IPS-18c (cell line): ENCODE results near the gene PHRF1.
"Not testable (repeated sequence)": the region's sequence is repeated elsewhere in the genome, so short reads cannot be mapped to it uniquely, and the experiment has no call there.

Source experiments
- H3K4me3 ChIP-seq: 2 replicates; pipeline ENCODE4 v1.7.0; 2013; ENCODE audit warnings: low read depth, mild to moderate bottlenecking, low read length, moderate library complexity; ENCODE audit not compliant: insufficient read depth
- H3K9me3 ChIP-seq: one replicate; pipeline ENCODE4 v1.6.1; 2013; ENCODE audit warnings: mild to moderate bottlenecking, low read length, moderate library complexity; ENCODE audit not compliant: control insufficient read depth, insufficient read depth

Gene PHRF1

GRCh38 chr11:563066-563811 is 13.0 kb upstream of the PHRF1 start:
- no peak overlapping the region for H3K4me3 ChIP-seq

DNA sequence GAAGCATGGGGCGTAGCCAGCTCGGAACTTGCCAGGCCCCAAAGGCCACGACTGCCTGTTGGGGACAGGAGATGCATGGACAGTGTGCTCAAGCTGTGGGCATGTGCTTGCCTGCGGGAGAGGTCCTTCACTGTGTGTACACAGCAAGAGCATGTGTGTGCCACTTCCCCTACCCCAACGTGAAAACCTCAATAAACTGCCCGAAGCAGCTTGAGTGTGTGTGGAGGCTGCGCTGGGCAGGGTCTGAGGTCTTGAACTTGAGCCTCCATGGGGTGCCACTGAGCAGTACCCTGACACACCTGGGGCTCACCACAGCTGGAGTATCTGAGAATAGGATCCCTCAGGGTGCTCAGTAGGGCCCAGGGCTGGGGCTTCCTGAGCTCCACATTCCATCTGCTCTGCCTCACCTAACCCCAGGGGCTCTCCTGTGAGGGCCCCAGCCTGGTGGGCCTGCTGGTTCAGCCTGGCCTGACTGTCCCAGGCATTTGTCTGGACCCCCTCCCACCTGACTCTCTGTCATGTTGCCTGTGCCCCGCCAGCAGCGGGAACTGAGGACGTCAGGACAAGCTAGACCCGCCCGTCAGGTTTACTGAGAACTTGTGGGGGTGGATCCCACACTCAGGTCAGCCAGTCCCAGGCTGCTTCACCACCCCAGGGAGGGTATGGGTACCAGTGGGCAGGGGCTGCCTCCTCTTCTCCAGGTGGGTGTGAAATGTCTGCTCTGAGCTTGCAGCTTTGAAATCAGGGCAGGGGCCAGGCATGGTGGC is 12.3 kb upstream of the PHRF1 start:
- H3K4me3 ChIP-seq: no peak overlapping the region
- H3K9me3 ChIP-seq: no peaks in the 10 kb centered on the region

More at GRCh38 chr11:563066-563811, 13.0 kb upstream of the PHRF1 start:
- no peaks in the 10 kb centered on the region for H3K9me3 ChIP-seq

DNA sequence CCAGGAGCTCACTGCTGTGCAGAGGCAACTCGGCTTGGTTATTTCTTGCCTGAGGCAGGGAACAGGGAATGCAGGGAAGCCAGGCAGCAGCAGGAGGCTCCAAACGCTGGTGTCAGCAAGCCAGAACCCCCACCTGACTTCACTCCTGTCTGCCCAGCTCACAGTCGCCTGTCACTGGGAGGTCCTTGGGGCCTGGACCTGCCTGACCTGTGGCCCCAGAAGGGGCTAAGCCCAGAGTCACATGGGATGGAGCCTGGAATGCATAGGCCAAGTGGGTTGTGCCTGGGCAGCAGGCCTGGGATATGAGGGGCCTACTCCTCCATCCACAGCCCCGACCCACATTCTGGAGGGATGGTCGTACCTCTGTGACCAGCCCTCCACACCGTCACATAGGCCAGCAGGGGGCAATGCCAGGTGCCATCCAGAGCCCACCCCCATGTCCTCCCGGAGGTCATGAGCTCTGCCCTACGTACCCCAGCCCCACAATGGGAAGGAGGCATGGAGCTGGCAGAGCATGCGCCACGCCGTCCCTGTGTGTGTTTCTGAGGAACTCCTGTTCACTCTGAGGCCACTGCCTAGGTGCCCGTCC is 10.3 kb upstream of the PHRF1 start:
- H3K4me3 ChIP-seq: no peak overlapping the region

DNA sequence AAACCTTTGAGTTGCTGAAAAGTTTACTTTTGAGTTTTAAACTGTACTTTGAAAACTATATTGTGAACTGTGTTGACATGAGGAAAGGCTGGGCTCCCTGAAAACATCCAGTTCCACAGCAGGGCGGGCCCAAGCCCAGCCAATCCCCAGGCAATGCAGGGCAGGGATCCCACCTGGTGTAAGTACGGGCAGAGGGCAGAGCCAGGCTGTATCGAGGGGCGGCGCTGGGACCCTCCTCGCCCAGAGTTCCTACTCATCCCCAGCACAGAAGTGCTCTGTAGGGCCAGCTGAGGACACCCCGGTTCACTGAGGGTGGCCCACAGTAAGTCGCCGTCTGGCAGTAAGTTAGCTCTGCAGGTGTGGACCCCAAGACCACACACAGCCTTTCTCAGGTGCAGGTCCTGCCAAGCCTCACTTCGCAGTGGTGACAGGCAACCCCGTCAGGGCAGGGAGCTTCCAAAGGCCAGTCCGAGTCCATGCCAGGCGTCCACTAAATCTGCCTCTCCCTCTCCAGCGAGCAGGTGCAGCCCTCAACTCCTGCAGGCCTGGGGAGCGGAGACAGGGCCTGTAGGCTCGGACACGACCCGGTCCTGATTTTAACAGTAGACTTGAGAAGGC is 9.2 kb upstream of the PHRF1 start:
- Histone ChIP-seq H3K9me3 (no peaks in the 10 kb centered on the region), H3K4me3 (0 out of 2 replicates have a peak overlapping the region, but pooled peaks have one; percentile 61)

More for the DNA sequence above, 10.3 kb upstream of the PHRF1 start:
- no peaks in the 10 kb centered on the region for H3K9me3 ChIP-seq

- Histone ChIP-seq H3K4me3 (peak overlapping the region; percentile 61), H3K9me3 (no peaks in the 10 kb centered on the region)
Observed at GRCh38 chr11:567629-568292, 8.5 kb upstream of the PHRF1 start.

DNA sequence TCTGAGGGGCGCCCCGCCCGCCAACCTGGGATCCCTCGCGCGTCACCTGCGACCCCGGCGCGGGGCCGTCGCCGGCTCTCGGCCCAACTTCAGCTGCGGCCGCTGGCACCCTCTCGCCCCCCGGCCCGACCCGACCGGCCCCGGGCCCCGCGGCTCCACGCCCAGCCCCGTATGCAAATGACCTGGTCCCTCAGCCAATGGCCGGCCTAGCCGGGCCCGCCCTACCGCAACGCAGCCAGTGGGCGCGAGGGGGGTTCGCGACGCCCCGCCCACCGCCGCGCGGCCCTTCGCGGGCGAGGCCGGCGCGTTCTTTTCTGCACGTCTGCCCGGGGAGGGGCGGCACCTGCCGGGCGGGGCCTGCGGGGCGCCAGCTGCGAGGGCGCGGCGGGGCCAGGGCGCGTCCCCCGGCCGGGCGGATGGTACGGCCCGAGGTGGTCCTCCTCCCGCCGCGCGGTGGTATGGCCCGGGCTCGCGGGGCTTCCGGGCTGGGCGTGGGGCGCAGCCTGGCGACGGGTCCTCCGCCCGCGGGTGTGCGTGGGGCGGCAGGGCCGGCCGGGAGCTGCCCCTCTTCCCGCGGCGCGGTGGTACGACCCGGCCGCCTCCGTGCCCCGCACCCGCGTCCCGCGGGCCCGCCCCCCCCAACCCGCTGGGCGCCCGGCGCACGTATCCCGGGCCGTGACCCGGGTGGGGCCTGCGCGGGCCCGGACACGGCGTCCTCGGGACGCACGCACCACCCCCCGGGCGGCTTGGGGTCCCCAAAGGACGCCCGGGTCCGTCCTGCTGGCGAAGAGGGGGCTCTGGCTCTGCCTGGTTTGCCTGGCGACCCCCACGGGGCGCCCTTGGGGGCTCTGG is 7.7 kb upstream of the PHRF1 start:
- Histone ChIP-seq H3K9me3 (no peaks in the 10 kb centered on the region), H3K4me3 (peak overlapping the region; percentile 61)

DNA sequence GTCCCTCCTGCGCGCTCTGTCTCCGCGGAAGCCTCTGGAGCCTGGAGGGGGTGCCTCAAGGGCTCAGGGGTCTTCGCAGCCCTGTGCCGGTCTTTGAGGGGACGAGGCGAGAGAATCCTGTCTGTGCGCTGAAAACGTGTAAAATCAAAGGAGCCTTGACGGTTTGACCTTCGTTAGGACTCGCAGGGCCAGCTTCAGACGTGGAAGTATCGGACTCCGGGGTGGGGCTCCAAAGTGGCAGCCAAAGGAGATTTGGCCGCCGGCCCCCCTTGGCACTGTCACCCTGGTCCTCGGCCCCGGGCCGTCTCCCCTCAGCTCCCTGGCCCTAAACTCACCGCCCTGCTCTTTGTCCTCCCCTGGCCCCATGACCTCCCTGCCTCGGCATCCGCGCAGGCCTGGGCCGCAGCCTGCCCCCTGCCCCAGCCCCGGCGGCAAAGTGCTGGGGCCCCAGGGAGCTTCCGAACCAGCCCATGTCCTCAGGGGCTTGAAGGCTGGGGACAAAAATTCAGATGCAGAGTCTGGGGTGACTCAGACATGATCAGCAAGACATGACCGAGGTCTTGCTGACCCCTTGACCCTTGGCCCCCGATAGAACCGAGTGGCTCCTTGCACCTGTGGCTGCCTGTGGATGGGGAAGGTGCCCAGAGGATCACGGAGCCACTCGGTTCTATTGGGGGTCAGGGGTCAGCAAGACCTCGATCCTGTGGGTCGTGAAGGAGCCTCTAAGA is 6.9 kb upstream of the PHRF1 start:
- peak overlapping the region; percentile 44 for H3K4me3 ChIP-seq
- no peaks in the 10 kb centered on the region for H3K9me3 ChIP-seq

DNA sequence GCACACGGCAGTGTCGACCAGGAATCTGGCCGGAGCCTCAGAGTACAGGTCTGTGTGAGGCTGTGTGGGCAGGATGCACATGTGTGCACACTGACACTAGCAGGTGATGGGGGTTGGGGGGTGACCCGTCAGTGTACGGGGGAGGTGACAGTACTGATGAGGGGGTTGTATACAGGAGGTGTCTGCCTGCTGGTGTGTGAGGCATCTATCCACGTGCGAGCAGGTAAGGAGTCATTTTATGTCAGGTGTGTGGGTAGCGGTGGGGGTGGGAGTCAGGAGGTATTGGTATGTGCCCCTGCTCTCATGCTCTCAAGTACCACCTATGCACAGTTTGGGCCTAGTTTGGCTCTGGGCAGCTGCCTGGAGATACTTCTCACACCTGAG is 4.5 kb upstream of the PHRF1 start:
- Histone ChIP-seq H3K4me3 (no peak overlapping the region), H3K9me3 (no peaks in the 10 kb centered on the region)

DNA sequence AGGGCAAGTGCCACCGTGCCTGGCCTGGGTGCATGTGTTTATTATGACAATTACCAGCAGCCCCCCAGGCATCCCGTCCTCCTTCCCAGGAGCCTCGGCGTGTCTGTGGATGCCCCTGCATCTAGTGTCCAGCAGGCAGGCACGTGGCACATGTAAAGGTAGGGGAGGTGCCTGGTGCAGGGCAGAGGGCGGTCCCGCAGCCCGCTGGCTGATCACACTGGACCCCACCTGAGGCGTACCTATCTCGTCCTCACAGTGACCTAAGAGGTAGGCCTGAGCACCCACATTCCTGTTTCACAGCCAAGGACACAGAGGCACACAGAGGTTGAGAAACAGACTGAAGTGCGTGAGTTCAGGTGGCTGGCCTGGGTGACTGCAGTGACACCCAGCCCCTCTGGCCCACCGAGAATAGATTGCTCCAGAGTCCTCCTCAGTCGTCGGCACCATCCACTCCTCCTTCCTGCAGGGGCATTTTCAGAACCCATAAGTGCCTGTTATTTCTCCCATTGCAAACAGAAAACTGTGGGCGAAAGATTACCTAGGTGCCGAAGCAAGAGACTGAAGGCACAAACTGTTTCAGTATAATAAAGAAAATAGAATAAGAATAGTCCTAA is 3.0 kb upstream of the PHRF1 start:
- H3K4me3 ChIP-seq: no peak overlapping the region

GRCh38 chr11:574031-574570 is 2.2 kb upstream of the PHRF1 start:
- H3K4me3 ChIP-seq: peak overlapping the region; percentile 28; the same call in 1 of the 2 replicates
- H3K9me3 ChIP-seq: not testable (repeated sequence)

More for the DNA sequence above, 3.0 kb upstream of the PHRF1 start:
- no peaks in the 10 kb centered on the region for H3K9me3 ChIP-seq

DNA sequence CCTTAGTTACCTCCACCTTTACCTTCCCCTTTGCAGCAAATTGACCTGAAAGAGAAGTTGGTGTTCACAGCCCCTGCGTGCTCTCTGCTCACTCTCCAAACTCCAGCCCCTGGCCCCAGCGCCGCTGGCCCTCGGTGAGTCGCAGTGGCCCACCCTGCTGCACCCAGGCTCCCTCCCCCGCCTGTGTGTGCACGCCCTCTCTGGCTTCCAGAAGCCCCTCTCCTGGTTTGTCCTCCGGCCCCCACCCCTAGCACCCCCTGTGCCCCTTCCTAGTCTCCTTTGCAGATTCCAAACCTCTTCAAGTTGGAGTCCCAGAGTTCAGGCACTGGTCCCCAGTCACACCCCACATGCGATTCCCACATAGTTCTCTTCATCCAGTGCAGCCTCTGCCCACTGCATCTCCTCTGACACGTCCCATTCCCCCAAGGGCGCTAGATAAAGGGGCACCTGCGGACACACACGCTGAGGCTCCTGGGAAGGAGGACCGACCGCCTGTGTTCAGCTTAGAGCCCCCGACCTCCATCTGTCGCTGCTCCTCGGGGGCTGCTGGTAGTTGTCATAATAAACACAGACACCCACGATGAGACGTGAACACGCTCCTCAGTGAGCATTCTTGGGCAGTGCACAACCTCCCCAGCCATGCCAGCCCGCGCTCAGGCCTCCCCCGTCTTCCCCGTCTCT is 1.5 kb upstream of the PHRF1 start:
- peak overlapping the region; percentile 76 for H3K4me3 ChIP-seq
- H3K9me3 ChIP-seq: no peaks in the 10 kb centered on the region

DNA sequence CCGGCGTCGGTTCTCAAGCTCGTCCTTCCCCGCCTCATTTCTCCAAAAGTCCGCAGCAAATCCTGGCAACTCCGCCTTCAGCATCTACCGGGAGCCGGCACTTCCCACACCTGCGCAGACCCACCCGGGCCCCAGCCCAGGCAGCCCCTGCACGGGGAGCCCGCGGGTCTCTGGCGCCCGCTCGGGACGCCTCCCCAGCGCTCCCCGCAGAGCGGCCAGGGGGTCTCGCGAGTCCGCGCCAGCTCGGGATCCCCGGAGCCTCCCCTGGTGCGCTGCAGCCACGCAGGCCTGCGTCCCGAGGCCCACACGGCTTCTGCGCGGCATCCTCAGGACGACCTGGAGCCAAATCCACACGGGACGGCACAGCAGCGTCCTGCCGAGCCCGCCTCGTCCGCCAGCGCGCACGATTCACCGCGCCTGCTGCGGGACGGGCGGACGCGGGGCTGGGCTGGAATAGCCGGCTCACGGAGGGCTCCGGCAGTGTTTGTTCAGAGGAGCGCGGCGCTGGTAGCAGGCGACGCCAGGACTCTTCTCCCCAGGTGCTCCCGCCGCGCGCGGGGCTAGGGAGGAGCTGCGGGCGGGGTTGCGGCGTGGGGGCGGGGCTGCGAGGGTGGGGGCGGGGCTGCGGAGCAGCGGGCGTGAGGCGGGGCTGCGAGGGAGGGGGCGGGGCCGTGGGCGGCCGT is 816 bp upstream of the PHRF1 start:
- peak overlapping the region; percentile 76 for H3K4me3 ChIP-seq
- no peaks in the 10 kb centered on the region for H3K9me3 ChIP-seq

- Histone ChIP-seq H3K9me3 (no peaks in the 10 kb centered on the region), H3K4me3 (peak overlapping the region; percentile 87)
Observed at GRCh38 chr11:576811-577610, 741 bp downstream of the PHRF1 start.

DNA sequence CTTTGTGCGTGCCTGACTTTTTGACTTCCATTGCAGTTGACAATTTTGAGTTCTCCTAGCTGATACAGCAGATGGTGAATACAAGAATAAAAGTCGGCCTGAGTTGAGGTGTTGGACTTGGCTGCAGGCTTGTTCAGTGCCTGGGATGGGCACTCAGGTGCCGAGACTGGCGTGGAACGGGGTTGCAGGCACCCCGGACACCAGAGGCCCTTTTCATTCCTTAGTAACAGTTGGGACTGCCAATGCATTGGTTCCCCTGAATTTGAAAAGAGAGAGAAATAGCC is 1.3 kb downstream of the PHRF1 start:
- Histone ChIP-seq H3K4me3 (peak overlapping the region; percentile 87), H3K9me3 (no peaks in the 10 kb centered on the region)
